Measurements from ENCODE around the gene CEMIP2.

The CEMIP2 gene

DNA sequence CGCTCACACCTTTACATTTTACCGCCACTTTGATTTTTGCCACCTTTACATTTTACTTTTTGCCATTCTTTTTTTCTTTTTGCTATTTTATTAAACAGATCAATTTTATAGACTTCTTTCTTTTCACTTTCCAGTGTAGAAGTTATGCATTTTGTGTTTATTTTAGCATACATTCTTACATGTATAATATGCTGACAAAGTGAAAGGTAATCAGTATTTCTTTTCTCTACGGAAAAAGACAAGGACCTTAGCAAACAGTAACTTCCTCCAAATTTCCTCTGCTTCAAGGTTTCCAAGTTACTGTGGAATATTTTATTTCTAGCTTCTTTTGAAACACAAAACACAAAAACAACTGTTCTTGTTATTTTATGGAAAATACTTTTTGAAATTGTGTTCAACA is 97.0 kb downstream of the CEMIP2 start:
- H3K9me3 ChIP-seq (ENCODE audit: severe bottlenecking): peaks cover 2% of the 10 kb centered on the region
- no peak for DNase-seq
- H3K4me3 ChIP-seq (ENCODE audit: low read depth, low read length): no peak overlapping the region
- H3K27ac ChIP-seq: no peak overlapping the region
- H3K36me3 ChIP-seq: no peaks in the 10 kb centered on the region
- TF ChIP-seq, protein P1, sequence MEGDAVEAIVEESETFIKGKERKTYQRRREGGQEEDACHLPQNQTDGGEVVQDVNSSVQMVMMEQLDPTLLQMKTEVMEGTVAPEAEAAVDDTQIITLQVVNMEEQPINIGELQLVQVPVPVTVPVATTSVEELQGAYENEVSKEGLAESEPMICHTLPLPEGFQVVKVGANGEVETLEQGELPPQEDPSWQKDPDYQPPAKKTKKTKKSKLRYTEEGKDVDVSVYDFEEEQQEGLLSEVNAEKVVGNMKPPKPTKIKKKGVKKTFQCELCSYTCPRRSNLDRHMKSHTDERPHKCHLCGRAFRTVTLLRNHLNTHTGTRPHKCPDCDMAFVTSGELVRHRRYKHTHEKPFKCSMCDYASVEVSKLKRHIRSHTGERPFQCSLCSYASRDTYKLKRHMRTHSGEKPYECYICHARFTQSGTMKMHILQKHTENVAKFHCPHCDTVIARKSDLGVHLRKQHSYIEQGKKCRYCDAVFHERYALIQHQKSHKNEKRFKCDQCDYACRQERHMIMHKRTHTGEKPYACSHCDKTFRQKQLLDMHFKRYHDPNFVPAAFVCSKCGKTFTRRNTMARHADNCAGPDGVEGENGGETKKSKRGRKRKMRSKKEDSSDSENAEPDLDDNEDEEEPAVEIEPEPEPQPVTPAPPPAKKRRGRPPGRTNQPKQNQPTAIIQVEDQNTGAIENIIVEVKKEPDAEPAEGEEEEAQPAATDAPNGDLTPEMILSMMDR (IDR thresholded peaks at IDR 0.05; ENCODE audit: low read depth, low read length): no peak
- no peaks in the 10 kb centered on the region for H3K27me3 ChIP-seq (ENCODE audit: insufficient read depth, low read depth, severe bottlenecking)

DNA sequence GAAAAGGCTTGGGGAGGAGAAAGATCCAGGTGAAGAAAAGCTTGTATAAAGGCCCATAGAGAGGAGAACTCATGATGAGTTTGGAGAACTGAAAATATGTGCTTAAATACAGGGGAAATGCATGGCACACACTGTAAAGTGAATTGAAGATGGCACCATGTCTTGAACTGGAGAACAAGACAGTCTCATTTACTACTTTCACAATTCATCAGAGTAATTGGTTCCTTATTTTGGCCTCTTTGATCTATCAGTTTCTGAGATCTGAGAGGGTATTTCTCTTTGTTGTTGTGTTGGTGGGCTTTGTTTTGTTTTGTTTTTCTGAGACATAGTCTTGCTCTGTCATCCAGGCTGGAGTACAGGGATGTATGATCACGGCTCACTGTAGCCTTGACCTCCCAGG is 98.2 kb downstream of the CEMIP2 start:
- TF ChIP-seq, protein P1 (IDR thresholded peaks at IDR 0.05; ENCODE audit: low read depth, low read length): no peak
- Histone ChIP-seq H3K27ac (no peak overlapping the region), H3K36me3 (no peaks in the 10 kb centered on the region), H3K9me3 (ENCODE audit: severe bottlenecking) (no peaks in the 10 kb centered on the region), H3K4me3 (ENCODE audit: low read depth, low read length) (no peak overlapping the region), H3K27me3 (ENCODE audit: insufficient read depth, low read depth, severe bottlenecking) (no peaks in the 10 kb centered on the region)
- DNase-seq: no peak

DNA sequence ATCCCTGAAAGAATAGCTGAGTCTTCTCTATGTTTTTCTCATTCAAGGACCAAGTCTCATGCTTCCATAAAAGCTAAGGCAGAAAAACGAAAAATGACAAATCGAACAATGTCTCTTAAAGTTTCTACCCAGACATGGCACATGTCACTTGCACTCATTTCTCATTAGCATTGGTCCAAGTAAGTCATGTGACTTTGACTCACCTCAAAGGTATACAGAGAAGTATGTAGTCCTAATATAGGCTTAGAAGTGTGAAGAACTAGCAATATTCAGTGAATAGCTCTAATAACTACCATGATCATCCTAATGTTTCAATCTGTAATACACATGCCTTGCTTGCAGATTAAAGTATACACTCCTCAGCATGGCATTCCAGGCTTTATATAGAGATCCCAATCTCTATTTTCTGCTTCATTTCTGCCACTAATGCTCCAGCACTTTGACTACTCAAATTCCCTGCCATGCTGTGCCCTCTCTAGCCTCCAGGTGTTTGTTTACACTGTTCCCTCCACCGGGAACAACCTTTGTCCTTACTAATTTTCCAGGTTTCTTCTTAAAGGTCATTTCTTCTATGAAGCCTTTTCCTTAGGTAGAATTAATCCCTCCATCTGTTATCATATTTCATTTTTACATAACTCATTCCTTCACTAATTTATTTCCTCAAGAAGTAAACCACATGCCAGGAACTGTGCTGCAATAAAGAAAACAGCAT is 98.9 kb downstream of the CEMIP2 start:
- Histone ChIP-seq H3K36me3 (no peaks in the 10 kb centered on the region), H3K27me3 (ENCODE audit: insufficient read depth, low read depth, severe bottlenecking) (no peaks in the 10 kb centered on the region), H3K4me3 (ENCODE audit: low read depth, low read length) (no peak overlapping the region), H3K9me3 (ENCODE audit: severe bottlenecking) (no peaks in the 10 kb centered on the region), H3K27ac (no peak overlapping the region)
- no peak for DNase-seq
- TF ChIP-seq, protein P1 (IDR thresholded peaks at IDR 0.05; ENCODE audit: low read depth, low read length): no peak

DNA sequence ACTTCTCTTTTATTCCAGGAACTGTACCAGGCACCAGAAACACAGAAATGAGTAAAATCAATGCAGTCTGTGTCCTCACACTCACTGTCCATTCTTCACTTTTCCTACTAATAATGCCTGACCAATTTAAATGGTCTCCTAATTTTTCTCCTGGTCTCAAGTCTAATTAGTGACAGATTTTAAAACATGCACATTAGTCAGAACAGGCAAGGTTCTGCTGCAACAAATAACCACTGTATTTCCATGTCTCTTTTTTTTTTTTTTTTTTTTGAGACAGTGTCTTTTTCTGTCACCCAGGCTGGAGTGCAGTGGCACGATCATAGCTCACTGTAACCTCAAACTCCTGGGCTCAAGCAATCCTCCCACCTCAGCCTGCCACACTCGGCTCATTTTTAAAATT is 99.6 kb downstream of the CEMIP2 start:
- H3K27me3 ChIP-seq (ENCODE audit: insufficient read depth, low read depth, severe bottlenecking): no peaks in the 10 kb centered on the region
- no peaks in the 10 kb centered on the region for H3K36me3 ChIP-seq
- H3K27ac ChIP-seq: no peak overlapping the region
- no peaks in the 10 kb centered on the region for H3K9me3 ChIP-seq (ENCODE audit: severe bottlenecking)
- no peak for DNase-seq
- TF ChIP-seq, protein P1 (IDR thresholded peaks at IDR 0.05; ENCODE audit: low read depth, low read length): no peak
- H3K4me3 ChIP-seq (ENCODE audit: low read depth, low read length): no peak overlapping the region

DNA sequence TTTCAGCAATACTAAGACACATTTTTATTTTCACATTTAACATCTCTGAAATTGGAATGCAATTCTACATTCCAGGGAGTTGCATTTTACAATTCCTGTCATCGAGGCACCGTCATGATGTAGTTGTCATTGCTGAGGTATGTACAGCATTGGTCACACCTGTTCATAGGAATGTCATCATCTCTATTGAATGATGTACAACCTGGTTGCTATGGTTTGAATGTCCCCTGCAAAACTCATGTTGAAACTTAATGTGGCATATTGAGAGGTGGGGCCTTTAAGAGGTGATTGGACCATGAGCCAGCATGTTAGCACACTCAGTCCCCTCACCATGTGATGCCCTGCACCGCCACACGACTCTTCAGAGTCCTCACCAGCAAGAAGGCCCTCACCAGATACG is 103.1 kb downstream of the CEMIP2 start:
- Histone ChIP-seq H3K9me3 (ENCODE audit: severe bottlenecking) (no peaks in the 10 kb centered on the region), H3K27me3 (ENCODE audit: insufficient read depth, low read depth, severe bottlenecking) (no peaks in the 10 kb centered on the region), H3K36me3 (no peaks in the 10 kb centered on the region), H3K4me3 (ENCODE audit: low read depth, low read length) (no peak overlapping the region), H3K27ac (no peak overlapping the region)
- TF ChIP-seq, protein P1 (IDR thresholded peaks at IDR 0.05; ENCODE audit: low read depth, low read length): no peak
- DNase-seq: no peak

DNA sequence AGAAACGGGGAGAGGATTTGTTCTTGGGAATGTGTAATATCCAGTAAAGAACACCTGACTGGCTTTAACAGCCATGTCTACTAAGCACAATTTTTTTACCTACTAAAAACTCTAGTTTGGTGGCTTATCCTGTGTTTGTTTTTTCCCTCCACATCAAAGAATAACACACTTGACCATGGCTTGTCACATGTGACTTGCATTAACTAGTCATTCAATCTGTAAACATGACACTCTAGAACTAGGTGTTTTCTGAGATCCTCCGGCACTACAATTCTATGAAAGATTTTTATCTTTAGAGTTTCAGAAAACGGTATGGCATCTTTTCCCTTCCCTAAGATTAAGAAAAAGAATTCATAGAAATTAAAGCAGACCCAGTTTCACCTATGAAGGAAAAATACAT is 103.7 kb downstream of the CEMIP2 start:
- DNase-seq: no peak
- H3K9me3 ChIP-seq (ENCODE audit: severe bottlenecking): no peaks in the 10 kb centered on the region
- no peak overlapping the region for H3K27ac ChIP-seq
- TF ChIP-seq, protein P1 (IDR thresholded peaks at IDR 0.05; ENCODE audit: low read depth, low read length): no peak
- H3K36me3 ChIP-seq: no peaks in the 10 kb centered on the region
- no peaks in the 10 kb centered on the region for H3K27me3 ChIP-seq (ENCODE audit: insufficient read depth, low read depth, severe bottlenecking)
- H3K4me3 ChIP-seq (ENCODE audit: low read depth, low read length): no peak overlapping the region

Data from WERI-Rb-1 (cell line).